Body of pancreas (tissue), 4 donors: ENCODE data around the gene GCH1. TPM values are rescaled to one million over a fixed set of nuclear protein-coding genes. Genes with fewer than 3 reads are reported as not detected.
"Not testable (repeated sequence)": the region's sequence is repeated elsewhere in the genome, so short reads cannot be mapped to it uniquely, and the experiment has no call there.

Experiments
- ATAC-seq: fragments of 150-250 bp; one replicate; pipeline ENCODE4 v1.9.1; 2016
- DNase-seq, 4 donors: peaks; one replicate each; pipeline ENCODE4 v3.0.0-alpha.2; 2019
- H3K27ac ChIP-seq, 4 donors: fragments of 200-600 bp; sonication (generic); 1 replicate in 3 of 4; 2 replicates in 1 of 4; pipeline versions ENCODE4 v1.5.1 to v1.6.1; 2016 to 2019; ENCODE audit warnings: mild to moderate bottlenecking in 1 of 4, mixed read lengths in 1 of 4, moderate library complexity in 1 of 4
- H3K27me3 ChIP-seq, 2 donors: fragments of 200-600 bp; sonication (generic); one replicate each; pipeline ENCODE4 v1.6.0; 2016; ENCODE audit warnings: mild to moderate bottlenecking in 1 of 2
- H3K36me3 ChIP-seq, 2 donors: fragments of 200-600 bp; sonication (generic); replicated peaks in 1 of 2; 2 replicates each; pipeline ENCODE4 v1.5.1; 2016; ENCODE audit warnings: low read depth in 2 of 2; ENCODE audit not compliant: insufficient read depth in 1 of 2
- H3K4me1 ChIP-seq: fragments of 200-600 bp; sonication (generic); one replicate; pipeline ENCODE4 v1.6.0; 2016
- H3K4me3 ChIP-seq, 2 donors: fragments of 200-600 bp; sonication (generic); 1 replicate in 1 of 2; 2 replicates in 1 of 2; pipeline ENCODE4 v1.5.1; 2016 to 2019
- H3K9me3 ChIP-seq, 3 donors: fragments of 200-600 bp; sonication (generic); 1 replicate in 2 of 3; 2 replicates in 1 of 3; pipeline ENCODE4 v1.5.1; 2016
- CTCF ChIP-seq, 7 experiments: fragments of 450-650 bp in 4 of 7; fragments of 200-600 bp in 3 of 7; sonication (generic) in 3 of 7; IDR thresholded peaks; one replicate each; pipeline ENCODE4 v1.5.1; 2016 to 2019; ENCODE audit warnings: antibody characterized with exemption in 7 of 7
- POLR2A ChIP-seq, 3 donors: fragments of 450-650 bp; IDR thresholded peaks; one replicate each; pipeline ENCODE4 v1.6.1; 2016; ENCODE audit warnings: antibody characterized with exemption in 3 of 3, mild to moderate bottlenecking in 2 of 3
- WGBS, 2 donors: methylation state at CpG; one replicate each; pipeline ENCODE4 v1.1.5; 2017; 5-methylcytosine and 5-hydroxymethylcytosine counted together
- intact Hi-C: fragments of 100-400 bp; cut with DNase I; formaldehyde crosslinking; loops from one replicate; pipeline ENCODE4 v1.15.1; 2023
- total RNA-seq, 2 donors: library from RNA; depleted of rRNA; stranded (reverse); fragments of >200 nt; gene quantifications; one replicate each; pipeline ENCODE4 v1.1.0, GENCODE V29; 2016

GCH1 gene
- total RNA-seq, 2 donors from 2014 or later: 6.0 to 11.9 TPM

GRCh38 chr14:54803926-54804537, 98.6 kb downstream of the GCH1 start:
- H3K27me3 ChIP-seq: no peaks in the 10 kb centered on the region
- ATAC-seq: no peak
- H3K36me3 ChIP-seq: no peaks in the 10 kb centered on the region
- no peaks in the 10 kb centered on the region for H3K9me3 ChIP-seq
- H3K4me3 ChIP-seq: no peak overlapping the region
- WGBS, 2 donors: 72 to 81% methylated on average over 8 to 13 of the region's 13 CpGs
- H3K4me1 ChIP-seq: no peaks in the 10 kb centered on the region
- no peak for DNase-seq
- TF ChIP-seq POLR2A (IDR thresholded peaks at IDR 0.05) (no peak), CTCF (IDR thresholded peaks at IDR 0.05) (no peak)
- H3K27ac ChIP-seq: no peak overlapping the region
- intact Hi-C loops: no loop called here

- DNase-seq (no peak), ATAC-seq (no peak)
- no peaks in the 10 kb centered on the region for H3K4me1 ChIP-seq
- no peak overlapping the region for H3K27ac ChIP-seq
- no peaks in the 10 kb centered on the region for H3K27me3 ChIP-seq
- WGBS, 2 donors: 63 to 76% methylated on average over 7 of the region's 7 CpGs
- no peak overlapping the region for H3K4me3 ChIP-seq
- intact Hi-C loops: no loop called here
- H3K9me3 ChIP-seq: no peaks in the 10 kb centered on the region
- no peaks in the 10 kb centered on the region for H3K36me3 ChIP-seq
- TF ChIP-seq CTCF (IDR thresholded peaks at IDR 0.05): no peak
- no peak for TF ChIP-seq POLR2A (IDR thresholded peaks at IDR 0.05)
These were observed 99.2 kb downstream of the GCH1 start for GRCh38 chr14:54803396-54803795.

- H3K27me3 ChIP-seq, H3K4me1 ChIP-seq, DNase-seq, H3K9me3 ChIP-seq, ATAC-seq, intact Hi-C loops, H3K4me3 ChIP-seq, H3K27ac ChIP-seq, H3K36me3 ChIP-seq: not testable (repeated sequence)
- 67 to 82% methylated on average over 2 of the region's 2 CpGs for WGBS, 2 donors
These were observed 101.1 kb downstream of the GCH1 start for GRCh38 chr14:54801482-54801881.

- no peaks in the 10 kb centered on the region for H3K9me3 ChIP-seq
- no peaks in the 10 kb centered on the region for H3K36me3 ChIP-seq
- no peak overlapping the region for H3K27ac ChIP-seq
- TF ChIP-seq CTCF (IDR thresholded peaks at IDR 0.05): no peak
- H3K27me3 ChIP-seq: no peaks in the 10 kb centered on the region
- no peak overlapping the region for H3K4me3 ChIP-seq
- DNase-seq (no peak), ATAC-seq (no peak)
- intact Hi-C loops: no loop called here
- no peaks in the 10 kb centered on the region for H3K4me1 ChIP-seq
- WGBS, 2 donors: 69 to 75% methylated on average over 9 of the region's 9 CpGs
These were observed 104.0 kb downstream of the GCH1 start for GRCh38 chr14:54798465-54799124.

GRCh38 chr14:54797986-54798385, 104.6 kb downstream of the GCH1 start:
- DNase-seq (no peak), ATAC-seq (no peak)
- no peak for TF ChIP-seq CTCF (IDR thresholded peaks at IDR 0.05)
- no peak for TF ChIP-seq POLR2A (IDR thresholded peaks at IDR 0.05)
- WGBS, 2 donors: 52 to 55% methylated on average over 4 of the region's 4 CpGs
- Histone ChIP-seq H3K27ac (no peak overlapping the region), H3K4me3 (no peak overlapping the region), H3K9me3 (no peaks in the 10 kb centered on the region), H3K27me3 (no peaks in the 10 kb centered on the region), H3K4me1 (no peaks in the 10 kb centered on the region), H3K36me3 (no peaks in the 10 kb centered on the region)
- intact Hi-C loops: no loop called here
